Peyer's patch (tissue), 4 donors: ENCODE measurements around the gene DNAJC15.

Source experiments
- CTCF ChIP-seq, 6 experiments: fragments of 450-650 bp in 4 of 6; fragments of 200-600 bp in 2 of 6; sonication (generic) in 1 of 6; IDR thresholded peaks; one replicate each; pipeline ENCODE4 v1.5.1; 2017 to 2019; ENCODE audit warnings: antibody characterized with exemption in 6 of 6, mild to moderate bottlenecking in 3 of 6, moderate library complexity in 1 of 6
- POLR2A ChIP-seq, 2 donors: fragments of 450-650 bp; IDR thresholded peaks; one replicate each; pipeline ENCODE4 v1.5.1; 2017; ENCODE audit warnings: antibody characterized with exemption in 2 of 2, mild to moderate bottlenecking in 2 of 2, moderate library complexity in 2 of 2

DNA sequence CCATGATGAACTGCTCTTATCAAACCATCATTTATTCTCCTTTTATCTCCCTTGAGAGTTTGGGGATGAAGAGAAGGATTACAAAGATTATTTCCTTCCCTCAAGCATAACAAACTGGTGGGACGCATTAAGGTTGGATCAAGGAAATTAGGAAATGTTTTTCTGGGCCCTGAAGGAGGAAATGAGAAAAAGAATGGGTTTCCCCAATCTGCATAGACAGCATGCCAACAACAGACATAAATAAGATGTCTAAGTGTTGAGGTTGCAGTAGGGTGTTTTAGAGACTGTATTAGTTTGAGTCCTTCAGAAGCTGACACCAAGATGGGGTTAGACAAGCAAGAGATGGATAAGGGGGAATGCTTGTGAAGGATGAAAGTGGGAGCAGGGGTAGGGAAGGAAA is 38.7 kb upstream of the DNAJC15 start:
- TF ChIP-seq CTCF (IDR thresholded peaks at IDR 0.05) = no peak
- TF ChIP-seq POLR2A (IDR thresholded peaks at IDR 0.05) = no peak
